ENCODE results near the gene CPE. TPM values are rescaled to one million over a fixed set of nuclear protein-coding genes. Genes with fewer than 3 reads are reported as not detected.

The CPE gene
- polyA plus RNA-seq, 1 donor (not counting 4 experiments of a cell fraction or from before 2014, with no cell fraction given) = 1.9 TPM

- Histone ChIP-seq H3K79me2 (ENCODE audit: control insufficient read depth, insufficient read depth, low read length) (no peaks in the 10 kb centered on the region), H3K9ac (ENCODE audit: control insufficient read depth, extremely low read depth, insufficient read depth, low read length) (no peak overlapping the region), H2AFZ (ENCODE audit: control insufficient read depth, low read length) (no peak overlapping the region), H3K27me3 (ENCODE audit: control insufficient read depth, extremely low read depth, insufficient read depth, low read length) (no peaks in the 10 kb centered on the region), H3K27ac (ENCODE audit: control insufficient read depth, insufficient read depth, low read length) (no peak overlapping the region), H3K4me2 (ENCODE audit: control insufficient read depth, extremely low read depth, insufficient read depth, low read depth, low read length) (no peak overlapping the region), H3K4me1 (ENCODE audit: control insufficient read depth, extremely low read depth, insufficient read depth, low read length) (no peaks in the 10 kb centered on the region), H3K9me3 (ENCODE audit: control insufficient read depth, low read depth, low read length) (no peaks in the 10 kb centered on the region), H4K20me1 (ENCODE audit: control insufficient read depth, extremely low read depth, insufficient read depth, low read length) (no peaks in the 10 kb centered on the region), H3K4me3 (ENCODE audit: control insufficient read depth in 2 of 3, extremely low read depth in 1 of 3, insufficient read depth in 2 of 3, low read depth in 1 of 3, low read length in 3 of 3) (no peak overlapping the region), H3K36me3 (ENCODE audit: control insufficient read depth in 2 of 2, extremely low read depth in 1 of 2, insufficient read depth in 2 of 2, low read length in 2 of 2) (no peaks in the 10 kb centered on the region), H3K9me1 (ENCODE audit: control insufficient read depth, extremely low read depth, insufficient read depth, low read length) (no peaks in the 10 kb centered on the region)
- dilution Hi-C loops (cut with MboI; ENCODE audit: extremely low pct_ligation_motif_present, low sequenced_read_pairs) = no loop called here
- DNase-seq (ENCODE audit: low read depth, low spot score) = no peak
- FAIRE-seq = no peak
- TF ChIP-seq CTCF (optimal IDR thresholded peaks at IDR 0.05 in 1 of 3, IDR thresholded peaks at IDR 0.05 in 1 of 3, conservative IDR thresholded peaks at IDR 0.05 in 1 of 3; ENCODE audit: extremely low read depth in 1 of 3, insufficient read depth in 2 of 3, low read length in 3 of 3) (no peak), EZH2 (IDR thresholded peaks at IDR 0.05; ENCODE audit: low read length) (no peak)
Observed at GRCh38 chr4:165398570-165398969, 19.8 kb downstream of the CPE start.

- Histone ChIP-seq H3K27me3 (ENCODE audit: control insufficient read depth, extremely low read depth, insufficient read depth, low read length) (no peaks in the 10 kb centered on the region), H3K4me3 (ENCODE audit: control insufficient read depth in 2 of 3, extremely low read depth in 1 of 3, insufficient read depth in 2 of 3, low read depth in 1 of 3, low read length in 3 of 3) (no peak overlapping the region), H3K4me1 (ENCODE audit: control insufficient read depth, extremely low read depth, insufficient read depth, low read length) (no peaks in the 10 kb centered on the region), H3K27ac (ENCODE audit: control insufficient read depth, insufficient read depth, low read length) (no peak overlapping the region), H3K9me3 (ENCODE audit: control insufficient read depth, low read depth, low read length) (no peaks in the 10 kb centered on the region), H3K36me3 (ENCODE audit: control insufficient read depth in 2 of 2, extremely low read depth in 1 of 2, insufficient read depth in 2 of 2, low read length in 2 of 2) (no peaks in the 10 kb centered on the region), H3K79me2 (ENCODE audit: control insufficient read depth, insufficient read depth, low read length) (no peaks in the 10 kb centered on the region), H4K20me1 (ENCODE audit: control insufficient read depth, extremely low read depth, insufficient read depth, low read length) (no peaks in the 10 kb centered on the region), H2AFZ (ENCODE audit: control insufficient read depth, low read length) (no peak overlapping the region), H3K9me1 (ENCODE audit: control insufficient read depth, extremely low read depth, insufficient read depth, low read length) (no peaks in the 10 kb centered on the region), H3K4me2 (ENCODE audit: control insufficient read depth, extremely low read depth, insufficient read depth, low read depth, low read length) (no peak overlapping the region), H3K9ac (ENCODE audit: control insufficient read depth, extremely low read depth, insufficient read depth, low read length) (no peak overlapping the region)
- FAIRE-seq (no peak), DNase-seq (ENCODE audit: low read depth, low spot score) (no peak)
- dilution Hi-C loops (cut with MboI; ENCODE audit: extremely low pct_ligation_motif_present, low sequenced_read_pairs) = no loop called here
- TF ChIP-seq CTCF (optimal IDR thresholded peaks at IDR 0.05 in 1 of 3, IDR thresholded peaks at IDR 0.05 in 1 of 3, conservative IDR thresholded peaks at IDR 0.05 in 1 of 3; ENCODE audit: extremely low read depth in 1 of 3, insufficient read depth in 2 of 3, low read length in 3 of 3) (no peak), EZH2 (IDR thresholded peaks at IDR 0.05; ENCODE audit: low read length) (no peak)
Observed at GRCh38 chr4:165402375-165402774, 23.6 kb downstream of the CPE start.

Measured in keratinocyte (primary cell).